ENCODE data around the gene SULT4A1.

DNA sequence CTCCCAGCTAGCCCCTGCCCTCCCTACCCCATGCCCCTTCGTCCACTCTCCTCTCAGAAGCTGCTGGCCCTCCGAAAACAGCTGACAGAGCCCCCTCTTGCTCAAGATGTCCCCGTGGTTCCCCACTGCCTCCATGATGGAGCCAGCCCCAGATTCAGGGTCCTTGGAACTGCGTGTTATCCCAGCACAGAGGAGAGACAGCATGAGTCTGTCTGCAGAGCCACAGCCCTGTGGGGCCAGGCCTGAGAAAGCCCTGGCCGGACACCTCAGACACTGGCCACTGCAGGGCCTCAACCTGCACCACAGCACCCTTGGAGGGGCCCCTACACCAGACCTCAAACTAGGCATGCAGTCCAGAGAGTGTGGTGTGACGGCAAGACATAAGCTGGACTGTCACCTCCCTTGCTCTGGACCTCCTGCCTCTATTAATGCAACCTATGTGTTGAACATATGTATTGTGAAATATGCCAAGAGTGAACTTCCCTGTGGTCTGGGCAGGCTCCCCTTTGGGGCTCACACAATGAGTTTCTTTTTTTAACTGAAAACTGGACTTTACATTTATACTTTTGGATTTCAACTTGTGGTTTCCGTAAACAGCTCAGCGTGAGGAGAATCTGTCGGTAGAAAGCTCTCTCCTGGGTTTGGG is 19.9 kb upstream of the SULT4A1 start:
- TF ChIP-seq EP300 (IDR thresholded peaks at IDR 0.05) (no peak), CTCF (IDR thresholded peaks at IDR 0.05) (no peak), POLR2A (IDR thresholded peaks at IDR 0.05) (no peak), POLR2AphosphoS5 (IDR thresholded peaks at IDR 0.05) (no peak)
